Measurements from ENCODE around the gene ABHD2.

Gene ABHD2

DNA sequence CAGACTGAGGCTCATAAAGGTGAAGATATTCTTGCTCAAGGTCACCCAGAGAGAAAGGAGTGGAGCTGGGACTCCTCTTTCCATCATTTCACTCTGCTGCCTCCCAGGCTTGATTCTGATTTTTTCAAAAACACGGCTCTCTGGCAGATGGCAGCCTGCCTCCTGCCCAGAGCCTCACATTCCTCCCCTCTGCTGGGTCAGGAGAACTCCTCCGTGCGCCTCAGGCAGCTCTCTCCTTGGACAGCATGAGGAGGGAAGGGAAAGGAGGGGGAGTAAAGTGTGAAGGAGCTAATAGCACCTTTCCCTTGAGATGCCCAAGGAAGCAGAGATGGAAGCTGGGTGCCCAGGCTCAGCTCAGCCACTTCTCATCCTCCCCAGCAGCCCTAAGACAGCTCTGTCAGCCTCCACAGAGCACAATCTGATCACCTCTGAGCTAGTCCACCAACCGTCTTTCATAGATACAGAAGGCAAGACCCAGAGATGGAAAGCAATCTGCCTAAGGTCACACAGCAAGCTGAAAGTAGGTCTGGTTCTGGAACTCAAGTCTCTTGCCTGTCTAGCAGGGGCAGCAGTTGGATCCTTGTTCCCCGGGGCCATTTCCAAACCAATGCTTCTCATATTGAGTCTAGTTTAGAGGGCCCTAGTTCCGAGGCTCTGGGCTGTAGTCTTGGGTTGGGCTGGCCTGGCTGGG lies 129.6 kb downstream of the ABHD2 start:
- DNase-seq (ENCODE audit: low read depth): no peak
- H3K4me3 ChIP-seq (ENCODE audit: low read length): no peak overlapping the region
- TF ChIP-seq, protein P1, sequence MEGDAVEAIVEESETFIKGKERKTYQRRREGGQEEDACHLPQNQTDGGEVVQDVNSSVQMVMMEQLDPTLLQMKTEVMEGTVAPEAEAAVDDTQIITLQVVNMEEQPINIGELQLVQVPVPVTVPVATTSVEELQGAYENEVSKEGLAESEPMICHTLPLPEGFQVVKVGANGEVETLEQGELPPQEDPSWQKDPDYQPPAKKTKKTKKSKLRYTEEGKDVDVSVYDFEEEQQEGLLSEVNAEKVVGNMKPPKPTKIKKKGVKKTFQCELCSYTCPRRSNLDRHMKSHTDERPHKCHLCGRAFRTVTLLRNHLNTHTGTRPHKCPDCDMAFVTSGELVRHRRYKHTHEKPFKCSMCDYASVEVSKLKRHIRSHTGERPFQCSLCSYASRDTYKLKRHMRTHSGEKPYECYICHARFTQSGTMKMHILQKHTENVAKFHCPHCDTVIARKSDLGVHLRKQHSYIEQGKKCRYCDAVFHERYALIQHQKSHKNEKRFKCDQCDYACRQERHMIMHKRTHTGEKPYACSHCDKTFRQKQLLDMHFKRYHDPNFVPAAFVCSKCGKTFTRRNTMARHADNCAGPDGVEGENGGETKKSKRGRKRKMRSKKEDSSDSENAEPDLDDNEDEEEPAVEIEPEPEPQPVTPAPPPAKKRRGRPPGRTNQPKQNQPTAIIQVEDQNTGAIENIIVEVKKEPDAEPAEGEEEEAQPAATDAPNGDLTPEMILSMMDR (IDR thresholded peaks at IDR 0.05; ENCODE audit: insufficient read depth, low read depth, low read length, missing control alignments): no peak

DNA sequence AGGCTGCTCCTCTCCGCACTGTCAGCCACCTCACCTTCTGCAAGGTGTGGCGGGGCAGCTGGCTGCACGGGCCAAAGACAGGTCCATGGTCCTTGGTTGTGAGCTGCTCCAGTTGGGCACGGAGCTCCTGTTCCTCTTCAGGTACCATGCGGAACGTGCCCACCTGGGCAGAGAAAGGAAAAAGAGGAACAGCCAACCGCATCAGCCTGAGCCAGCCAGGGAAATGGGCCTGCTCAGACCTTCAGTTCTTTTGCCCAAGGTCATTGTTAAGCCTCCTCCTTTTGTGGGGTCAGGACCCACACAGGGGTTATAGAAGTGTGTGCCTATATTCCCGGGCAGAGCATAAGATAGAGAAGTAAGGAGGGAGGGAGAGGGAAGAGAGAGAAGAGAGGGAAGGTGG lies 130.3 kb downstream of the ABHD2 start:
- TF ChIP-seq, protein P1 (IDR thresholded peaks at IDR 0.05; ENCODE audit: insufficient read depth, low read depth, low read length, missing control alignments): no peak
- DNase-seq (ENCODE audit: low read depth): no peak
- no peak overlapping the region for H3K4me3 ChIP-seq (ENCODE audit: low read length)

DNA sequence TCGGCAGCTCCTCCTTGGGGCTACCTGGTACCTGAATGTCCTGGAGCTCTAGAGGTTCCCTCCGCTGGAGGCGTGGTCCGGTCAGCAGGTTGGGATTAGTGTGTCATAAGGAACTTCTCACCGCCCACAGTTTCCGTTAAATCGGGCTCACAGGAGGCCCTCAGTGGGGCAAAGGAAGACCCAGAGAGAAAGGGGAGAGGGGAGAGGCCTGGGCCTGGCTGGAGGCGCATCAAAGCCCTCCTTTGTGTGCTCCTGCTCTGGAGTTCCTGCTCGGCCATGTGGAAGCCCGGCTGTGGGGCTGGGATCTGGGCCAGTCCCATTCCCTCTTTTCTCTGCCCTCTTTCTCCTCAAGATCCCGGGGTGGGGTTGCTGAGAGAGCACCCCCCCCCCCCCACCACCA lies 133.3 kb downstream of the ABHD2 start, which contains the start of gene RLBP1:
Gene RLBP1 (minus strand): TSS at position 37 of the 400 bp plus-strand sequence. CDS start 2,604 bp downstream, outside the sequence.
- TF ChIP-seq, protein P1 (IDR thresholded peaks at IDR 0.05; ENCODE audit: insufficient read depth, low read depth, low read length, missing control alignments): no peak
- DNase-seq (ENCODE audit: low read depth): peak; percentile 41
- no peak within 1 kb of the TSS for H3K4me3 ChIP-seq (ENCODE audit: low read length)

DNA sequence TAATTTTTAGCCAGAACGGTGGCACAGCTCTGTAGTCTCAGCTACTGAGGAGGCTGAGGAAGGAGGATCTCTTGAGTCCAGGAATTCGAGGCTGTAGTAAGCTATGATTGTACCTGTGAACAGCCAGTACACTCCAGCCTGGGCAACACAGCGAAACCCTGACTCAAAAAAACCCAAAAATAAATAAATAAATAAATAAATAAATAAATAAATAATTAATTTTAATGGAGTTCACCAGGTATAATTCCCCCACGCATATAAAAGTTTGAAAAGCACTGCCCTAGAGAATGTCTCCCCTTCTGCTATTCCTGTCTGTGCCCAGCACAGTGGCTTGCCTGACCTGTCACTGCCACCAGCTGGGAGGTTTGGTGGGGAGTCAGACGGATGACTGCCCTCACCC lies 137.3 kb downstream of the ABHD2 start:
- TF ChIP-seq, protein P1 (IDR thresholded peaks at IDR 0.05; ENCODE audit: insufficient read depth, low read depth, low read length, missing control alignments): no peak
- H3K4me3 ChIP-seq (ENCODE audit: low read length): no peak overlapping the region
- no peak for DNase-seq (ENCODE audit: low read depth)

DNA sequence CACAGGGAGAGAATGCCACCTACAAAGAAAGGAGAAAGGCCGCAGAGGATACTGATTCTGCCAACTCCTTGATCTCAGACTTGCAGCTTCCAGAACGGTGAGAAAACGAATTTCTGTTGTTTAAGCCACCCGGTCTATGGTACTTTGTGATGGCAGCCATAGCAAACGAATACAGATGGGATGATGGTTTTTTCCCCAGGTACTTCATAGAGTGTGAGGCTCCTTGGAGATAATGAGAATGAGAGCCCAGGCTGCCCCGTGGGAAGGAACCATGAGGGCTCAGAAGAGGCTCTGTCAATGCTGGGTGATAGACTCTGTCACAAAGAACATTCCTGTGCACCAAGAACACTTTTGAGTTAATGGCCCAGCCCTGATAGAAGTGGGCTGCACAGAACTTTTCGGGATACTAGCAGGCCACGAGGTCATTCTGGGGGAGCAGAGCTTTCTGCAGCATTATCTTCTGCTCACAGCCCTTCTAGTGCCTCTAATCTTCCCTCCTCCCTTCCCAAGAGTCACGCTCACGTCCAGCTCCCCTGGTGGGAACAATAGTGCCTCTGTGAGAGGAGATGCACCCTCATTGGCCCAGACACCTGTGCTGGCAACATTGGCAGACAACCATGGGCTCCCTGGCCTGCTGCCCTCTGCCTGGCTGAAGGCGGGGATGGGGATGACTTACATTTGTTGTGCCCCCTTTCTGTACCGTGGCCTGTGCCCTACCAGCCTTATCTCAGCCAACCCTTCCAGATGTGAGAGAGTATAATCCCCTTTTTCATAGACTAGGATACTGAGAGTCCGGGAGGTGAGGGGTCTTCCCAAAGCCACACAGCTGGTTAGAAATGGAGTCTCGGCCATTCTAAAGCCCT lies 138.3 kb downstream of the ABHD2 start:
- TF ChIP-seq, protein P1 (IDR thresholded peaks at IDR 0.05; ENCODE audit: insufficient read depth, low read depth, low read length, missing control alignments): no peak
- H3K4me3 ChIP-seq (ENCODE audit: low read length): no peak overlapping the region
- DNase-seq (ENCODE audit: low read depth): no peak

DNA sequence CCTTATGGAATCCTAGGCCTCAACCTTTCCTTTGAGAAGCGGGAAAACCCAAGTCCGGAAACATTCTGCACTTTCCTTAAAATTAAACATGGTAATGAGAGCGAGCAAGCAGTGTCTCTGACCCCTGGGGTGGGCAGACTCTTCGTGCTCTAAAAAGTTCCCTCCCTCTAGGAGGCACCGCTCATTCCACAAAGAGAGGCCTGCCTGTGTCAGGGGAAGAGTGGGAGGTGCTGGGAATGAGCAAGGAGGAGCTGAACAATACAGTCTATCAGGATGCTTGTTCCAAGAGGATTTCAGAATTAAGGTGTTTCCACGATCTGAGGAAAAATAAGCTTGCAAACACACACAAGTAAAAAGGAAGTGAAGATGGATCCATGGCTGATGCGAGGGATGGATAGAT lies 139.2 kb downstream of the ABHD2 start:
- H3K4me3 ChIP-seq (ENCODE audit: low read length): no peak overlapping the region
- no peak for DNase-seq (ENCODE audit: low read depth)
- TF ChIP-seq, protein P1 (IDR thresholded peaks at IDR 0.05; ENCODE audit: insufficient read depth, low read depth, low read length, missing control alignments): no peak
